Mesenchymal stem cell (in vitro differentiated cells and primary cell): ENCODE data around the gene CSNK1G3.

Source experiments
- DNase-seq: peaks from one replicate; pipeline ENCODE4 v3.0.0-alpha.2; 2013
- H2AFZ ChIP-seq: one replicate; pipeline ENCODE4 v1.6.1; 2013; ENCODE audit warnings: low read depth, mild to moderate bottlenecking, control low read depth, inconsistent platforms, low read length, moderate library complexity
- H2AK5ac ChIP-seq: 2 replicates; pipeline ENCODE4 v1.6.1; 2013; ENCODE audit warnings: low read length, moderate library complexity, mild to moderate bottlenecking, inconsistent platforms; ENCODE audit not compliant: severe bottlenecking
- H2BK120ac ChIP-seq: one replicate; pipeline ENCODE4 v1.6.1; 2013; ENCODE audit warnings: low read depth, mild to moderate bottlenecking, inconsistent platforms, low read length, moderate library complexity
- H2BK12ac ChIP-seq, 2 experiments: one replicate each; pipeline ENCODE4 v1.6.1; 2013; ENCODE audit warnings: inconsistent platforms in 2 of 2, low read length in 2 of 2, mild to moderate bottlenecking in 2 of 2, moderate library complexity in 2 of 2, control low read depth in 1 of 2
- H2BK15ac ChIP-seq: one replicate; pipeline ENCODE4 v1.6.1; 2013; ENCODE audit warnings: mild to moderate bottlenecking, low read depth, inconsistent platforms; ENCODE audit not compliant: poor library complexity, severe bottlenecking
- H2BK5ac ChIP-seq: 2 replicates; pipeline ENCODE4 v1.6.1; 2013; ENCODE audit warnings: low read depth, mild to moderate bottlenecking, low read length, control low read depth, inconsistent platforms; ENCODE audit not compliant: poor library complexity, severe bottlenecking
- H3K14ac ChIP-seq, 2 experiments: one replicate each; pipeline ENCODE4 v1.6.1; 2013; ENCODE audit warnings: inconsistent platforms in 2 of 2, low read length in 2 of 2, control low read depth in 1 of 2, mild to moderate bottlenecking in 1 of 2, moderate library complexity in 1 of 2
- H3K18ac ChIP-seq, 2 experiments: one replicate each; pipeline ENCODE4 v1.6.1; 2013; ENCODE audit warnings: inconsistent platforms in 2 of 2, low read length in 2 of 2, control low read depth in 1 of 2, low read depth in 1 of 2, mild to moderate bottlenecking in 1 of 2
- H3K23ac ChIP-seq, 2 experiments: one replicate each; pipeline ENCODE4 v1.6.1; 2013; ENCODE audit warnings: inconsistent platforms in 2 of 2, low read length in 2 of 2, mild to moderate bottlenecking in 2 of 2, moderate library complexity in 2 of 2, control low read depth in 1 of 2
- H3K27ac ChIP-seq: 2 replicates; pipeline ENCODE4 v1.5.1; 2013; ENCODE audit warnings: mild to moderate bottlenecking, moderate library complexity, low read length, control low read depth, inconsistent platforms; ENCODE audit not compliant: poor library complexity, severe bottlenecking
- H3K27me3 ChIP-seq, 2 experiments: 2 replicates each; pipeline versions ENCODE4 v1.6.1 to v1.7.0; 2013; ENCODE audit warnings: low read length in 2 of 2, mild to moderate bottlenecking in 2 of 2, moderate library complexity in 2 of 2, control low read depth in 1 of 2, inconsistent platforms in 1 of 2; ENCODE audit not compliant: control insufficient read depth in 1 of 2, insufficient read depth in 1 of 2
- H3K36me3 ChIP-seq, 2 experiments: 2 replicates each; pipeline versions ENCODE4 v1.6.1 to v1.7.0; 2013; ENCODE audit warnings: low read length in 2 of 2, control low read depth in 1 of 2, inconsistent platforms in 1 of 2, low read depth in 1 of 2, mild to moderate bottlenecking in 1 of 2; ENCODE audit not compliant: insufficient read depth in 2 of 2, control insufficient read depth in 1 of 2
- H3K4ac ChIP-seq, 2 experiments: one replicate each; pipeline ENCODE4 v1.6.1; 2013; ENCODE audit warnings: inconsistent platforms in 2 of 2, low read length in 2 of 2, mild to moderate bottlenecking in 2 of 2, moderate library complexity in 2 of 2, control low read depth in 1 of 2, low read depth in 1 of 2
- H3K4me1 ChIP-seq: 2 replicates; pipeline ENCODE4 v1.6.1; 2013; ENCODE audit warnings: low read depth, low read length, control low read depth; ENCODE audit not compliant: control insufficient read depth, insufficient read depth
- H3K4me2 ChIP-seq: 2 replicates; pipeline ENCODE4 v1.6.1; 2013; ENCODE audit warnings: low read length, mild to moderate bottlenecking, inconsistent platforms; ENCODE audit not compliant: poor library complexity, severe bottlenecking
- H3K4me3 ChIP-seq, 2 experiments: 2 replicates each; pipeline versions ENCODE4 v1.5.1 to v1.7.0; 2013; ENCODE audit warnings: low read length in 2 of 2, mild to moderate bottlenecking in 2 of 2, control low read depth in 1 of 2, low read depth in 1 of 2; ENCODE audit not compliant: insufficient read depth in 1 of 2
- H3K79me1 ChIP-seq: replicated peaks from 2 replicates; pipeline ENCODE4 v1.6.1; 2013; ENCODE audit warnings: mild to moderate bottlenecking, control low read depth, low read length, inconsistent platforms; ENCODE audit not compliant: poor library complexity, severe bottlenecking
- H3K9ac ChIP-seq: 2 replicates; pipeline ENCODE4 v1.7.0; 2013; ENCODE audit warnings: mild to moderate bottlenecking, low read length, moderate library complexity
- H3K9me3 ChIP-seq: 2 replicates; pipeline ENCODE4 v1.7.0; 2013; ENCODE audit warnings: mild to moderate bottlenecking, low read length; ENCODE audit not compliant: control insufficient read depth
- H4K8ac ChIP-seq: one replicate; pipeline ENCODE4 v1.6.1; 2013; ENCODE audit warnings: inconsistent platforms, mild to moderate bottlenecking, low read length, moderate library complexity
- H4K91ac ChIP-seq: one replicate; pipeline ENCODE4 v1.6.1; 2013; ENCODE audit warnings: mild to moderate bottlenecking, low read length, inconsistent platforms
- WGBS: methylation state at CpG from one replicate; pipeline ENCODE4 v1.1.7; 2013; ENCODE audit warnings: mixed read lengths; 5-methylcytosine and 5-hydroxymethylcytosine counted together

Gene CSNK1G3

DNA sequence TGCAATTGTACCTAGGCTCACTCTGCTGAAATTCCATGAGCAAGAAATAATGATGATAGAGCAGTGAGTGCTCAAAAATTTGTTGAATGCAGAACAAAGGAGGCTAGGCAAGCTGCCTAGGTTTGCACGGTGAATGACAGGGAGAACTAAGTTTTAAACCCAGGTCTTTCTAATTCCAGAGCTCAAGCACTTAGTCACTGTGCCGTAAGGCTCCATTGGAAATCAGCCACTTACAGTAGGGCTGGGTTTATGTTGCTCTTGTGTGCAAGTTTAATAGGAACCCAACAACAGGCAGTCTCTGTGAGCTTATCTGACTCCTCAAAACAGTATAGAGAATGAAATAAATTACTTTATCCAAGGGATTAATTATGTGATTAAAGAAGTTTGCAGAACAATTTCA is 147.0 kb downstream of the CSNK1G3 start:
- no peak overlapping the region for H3K4ac ChIP-seq
- H2BK120ac ChIP-seq = no peak overlapping the region
- H2AK5ac ChIP-seq = no peak overlapping the region
- no peak overlapping the region for H3K14ac ChIP-seq
- H2BK15ac ChIP-seq = no peak overlapping the region
- no peak overlapping the region for H2AFZ ChIP-seq
- H2BK5ac ChIP-seq = no peak overlapping the region
- H3K27me3 ChIP-seq = no peaks in the 10 kb centered on the region
- no peak overlapping the region for H4K91ac ChIP-seq
- H3K4me3 ChIP-seq = no peak overlapping the region
- no peak overlapping the region for H2BK12ac ChIP-seq
- WGBS = 92% methylated on average over 2 of the region's 2 CpGs
- H3K27ac ChIP-seq = no peak overlapping the region
- H3K79me1 ChIP-seq = no peaks in the 10 kb centered on the region
- H3K4me1 ChIP-seq = no peaks in the 10 kb centered on the region
- no peaks in the 10 kb centered on the region for H3K36me3 ChIP-seq
- no peak overlapping the region for H3K23ac ChIP-seq
- DNase-seq = no peak
- H3K18ac ChIP-seq = no peak overlapping the region
- H3K4me2 ChIP-seq = no peak overlapping the region
- H3K9ac ChIP-seq = no peak overlapping the region
- H3K9me3 ChIP-seq = peaks cover 6% of the 10 kb centered on the region
- no peak overlapping the region for H4K8ac ChIP-seq

- Histone ChIP-seq H3K27me3 (no peaks in the 10 kb centered on the region), H3K4me1 (no peaks in the 10 kb centered on the region), H3K9ac (no peak overlapping the region), H3K14ac (no peak overlapping the region), H2BK15ac (no peak overlapping the region), H2BK120ac (no peak overlapping the region), H3K9me3 (peaks cover 9% of the 10 kb centered on the region), H3K23ac (no peak overlapping the region), H3K27ac (peak overlapping the region; percentile 43), H4K91ac (no peak overlapping the region), H2AK5ac (no peak overlapping the region), H2BK5ac (no peak overlapping the region), H3K36me3 (no peaks in the 10 kb centered on the region), H3K18ac (no peak overlapping the region), H3K4ac (no peak overlapping the region), H2BK12ac (no peak overlapping the region), H3K4me3 (no peak overlapping the region), H3K4me2 (no peak overlapping the region), H3K79me1 (no peaks in the 10 kb centered on the region), H2AFZ (no peak overlapping the region), H4K8ac (no peak overlapping the region)
- peak; percentile 8 for DNase-seq
- 48% methylated on average over 2 of the region's 2 CpGs for WGBS
These were observed 147.5 kb downstream of the CSNK1G3 start for GRCh38 chr5:123659495-123659894.

- Histone ChIP-seq H3K27me3 (no peaks in the 10 kb centered on the region), H3K9ac (no peak overlapping the region)
These were observed 153.0 kb downstream of the CSNK1G3 start for GRCh38 chr5:123664961-123665360.

GRCh38 chr5:123665822-123666371 is 153.9 kb downstream of the CSNK1G3 start:
- Histone ChIP-seq H4K91ac (no peak overlapping the region), H3K18ac (no peak overlapping the region), H3K23ac (no peak overlapping the region), H3K36me3 (no peaks in the 10 kb centered on the region), H3K79me1 (no peaks in the 10 kb centered on the region), H3K9me3 (peaks cover 17% of the 10 kb centered on the region), H2BK12ac (no peak overlapping the region), H3K4me2 (no peak overlapping the region), H2BK120ac (no peak overlapping the region), H2BK15ac (no peak overlapping the region), H3K27me3 (no peaks in the 10 kb centered on the region), H2AK5ac (no peak overlapping the region), H2AFZ (no peak overlapping the region), H3K9ac (no peak overlapping the region), H4K8ac (no peak overlapping the region), H3K4me3 (no peak overlapping the region), H3K4me1 (no peaks in the 10 kb centered on the region), H3K14ac (no peak overlapping the region), H3K27ac (no peak overlapping the region), H3K4ac (no peak overlapping the region), H2BK5ac (no peak overlapping the region)
- no peak for DNase-seq
- 94% methylated on average over 2 of the region's 2 CpGs for whole genome bisulfite sequencing

More at GRCh38 chr5:123664961-123665360, 153.0 kb downstream of the CSNK1G3 start:
- no peak overlapping the region for H2AFZ ChIP-seq
- H3K4me2 ChIP-seq = no peak overlapping the region
- H3K4me1 ChIP-seq = no peaks in the 10 kb centered on the region
- H2BK5ac ChIP-seq = no peak overlapping the region
- no peaks in the 10 kb centered on the region for H3K79me1 ChIP-seq
- no peak overlapping the region for H4K8ac ChIP-seq
- H4K91ac ChIP-seq = no peak overlapping the region
- no peak overlapping the region for H2BK15ac ChIP-seq
- peaks cover 17% of the 10 kb centered on the region for H3K9me3 ChIP-seq
- 100% methylated on average over 1 of the region's 1 CpG for WGBS
- no peak for DNase-seq
- H3K4ac ChIP-seq = no peak overlapping the region
- H3K14ac ChIP-seq = no peak overlapping the region
- H3K36me3 ChIP-seq = no peaks in the 10 kb centered on the region
- H2BK120ac ChIP-seq = no peak overlapping the region
- no peak overlapping the region for H3K4me3 ChIP-seq
- no peak overlapping the region for H3K23ac ChIP-seq
- no peak overlapping the region for H2AK5ac ChIP-seq
- H3K18ac ChIP-seq = no peak overlapping the region
- no peak overlapping the region for H3K27ac ChIP-seq
- H2BK12ac ChIP-seq = no peak overlapping the region
